ENCODE measurements around the gene NELL1.

Gene NELL1

DNA sequence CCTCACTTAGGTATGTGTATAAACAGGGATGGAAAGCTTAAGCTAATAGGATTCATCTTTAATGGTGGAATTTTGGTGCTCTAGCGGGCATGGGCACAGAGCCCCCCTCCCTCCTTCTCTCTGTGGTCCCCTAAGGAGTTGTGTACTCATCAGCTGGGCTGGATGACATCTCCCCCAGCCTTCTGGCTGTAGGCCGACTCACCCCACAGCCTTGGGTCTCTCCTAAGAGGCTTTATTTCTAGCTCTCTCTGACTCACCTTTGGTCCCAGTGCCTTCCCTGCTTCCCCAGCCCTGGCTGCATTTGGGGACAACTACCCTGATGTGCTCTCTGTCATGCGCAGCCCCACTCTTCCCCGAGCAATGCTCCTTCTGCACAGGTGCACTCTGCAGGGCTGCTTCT is 43.1 kb upstream of the NELL1 start:
- H3K23ac ChIP-seq (ENCODE audit: low read length in 2 of 2): no peak overlapping the region
- WGBS: 54% methylated on average over 4 of the region's 4 CpGs
- H2BK15ac ChIP-seq (ENCODE audit: low read depth, poor library complexity, severe bottlenecking): no peak overlapping the region
- H3K27me3 ChIP-seq (ENCODE audit: control insufficient read depth in 1 of 2, insufficient read depth in 1 of 2, low read length in 2 of 2): peaks cover 0 to 11% of the 10 kb centered on the region in 2 experiments
- no peak overlapping the region for H2BK12ac ChIP-seq (ENCODE audit: low read length in 2 of 2)
- no peak overlapping the region for H3K14ac ChIP-seq (ENCODE audit: low read length in 2 of 2)
- H3K9ac ChIP-seq (ENCODE audit: low read length): no peak overlapping the region
- H3K79me1 ChIP-seq (replicated peaks; ENCODE audit: low read length, poor library complexity, severe bottlenecking): no peaks in the 10 kb centered on the region
- H2AFZ ChIP-seq (ENCODE audit: low read depth, low read length): no peak overlapping the region
- no peaks in the 10 kb centered on the region for H3K36me3 ChIP-seq (ENCODE audit: control insufficient read depth in 1 of 2, insufficient read depth in 2 of 2, low read depth in 1 of 2, low read length in 2 of 2)
- H4K8ac ChIP-seq (ENCODE audit: low read length): no peak overlapping the region
- no peak overlapping the region for H2AK5ac ChIP-seq (ENCODE audit: low read length, severe bottlenecking)
- H3K18ac ChIP-seq (ENCODE audit: low read depth in 1 of 2, low read length in 2 of 2): no peak overlapping the region
- no peak overlapping the region for H3K4me3 ChIP-seq (ENCODE audit: insufficient read depth in 1 of 2, low read depth in 1 of 2, low read length in 2 of 2)
- no peak overlapping the region for H3K27ac ChIP-seq (ENCODE audit: low read length, poor library complexity, severe bottlenecking)
- no peaks in the 10 kb centered on the region for H3K4me1 ChIP-seq (ENCODE audit: control insufficient read depth, insufficient read depth, low read depth, low read length)
- H3K4me2 ChIP-seq (ENCODE audit: low read length, poor library complexity, severe bottlenecking): no peak overlapping the region
- H4K91ac ChIP-seq (ENCODE audit: low read length): no peak overlapping the region
- H2BK120ac ChIP-seq (ENCODE audit: low read depth, low read length): no peak overlapping the region
- no peak overlapping the region for H3K4ac ChIP-seq (ENCODE audit: low read depth in 1 of 2, low read length in 2 of 2)
- no peaks in the 10 kb centered on the region for H3K9me3 ChIP-seq (ENCODE audit: control insufficient read depth, low read length)
- no peak overlapping the region for H2BK5ac ChIP-seq (ENCODE audit: low read depth, low read length, poor library complexity, severe bottlenecking)
- DNase-seq: no peak

DNA sequence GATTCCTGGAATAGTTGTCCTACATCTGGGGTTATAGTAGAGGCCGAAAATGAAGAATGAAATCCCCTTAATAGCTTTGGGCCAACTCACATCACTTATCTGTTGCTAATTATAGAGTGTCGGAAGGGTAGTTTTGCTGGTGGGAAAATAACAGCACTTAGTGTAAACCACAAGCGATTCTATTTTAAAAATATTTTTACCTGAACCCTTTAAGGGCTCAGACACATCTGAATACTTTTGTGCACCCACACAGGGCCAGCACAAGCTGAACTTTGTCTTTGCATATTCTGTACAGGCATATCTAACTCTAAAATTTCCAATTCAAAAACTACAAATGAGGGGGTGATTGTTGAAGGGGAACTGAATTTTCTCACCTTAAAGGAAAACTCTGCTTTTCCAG is 42.4 kb upstream of the NELL1 start:
- no peak overlapping the region for H3K4me2 ChIP-seq (ENCODE audit: low read length, poor library complexity, severe bottlenecking)
- no peak overlapping the region for H3K4ac ChIP-seq (ENCODE audit: low read depth in 1 of 2, low read length in 2 of 2)
- peaks cover 0 to 11% of the 10 kb centered on the region in 2 experiments for H3K27me3 ChIP-seq (ENCODE audit: control insufficient read depth in 1 of 2, insufficient read depth in 1 of 2, low read length in 2 of 2)
- no peak overlapping the region for H3K14ac ChIP-seq (ENCODE audit: low read length in 2 of 2)
- no peak overlapping the region for H3K18ac ChIP-seq (ENCODE audit: low read depth in 1 of 2, low read length in 2 of 2)
- DNase-seq: no peak
- WGBS: no CpG with 5 or more reads among the region's 3 CpGs
- no peak overlapping the region for H2AK5ac ChIP-seq (ENCODE audit: low read length, severe bottlenecking)
- H3K36me3 ChIP-seq (ENCODE audit: control insufficient read depth in 1 of 2, insufficient read depth in 2 of 2, low read depth in 1 of 2, low read length in 2 of 2): no peaks in the 10 kb centered on the region
- H3K23ac ChIP-seq (ENCODE audit: low read length in 2 of 2): no peak overlapping the region
- H2BK12ac ChIP-seq (ENCODE audit: low read length in 2 of 2): no peak overlapping the region
- H3K4me3 ChIP-seq (ENCODE audit: insufficient read depth in 1 of 2, low read depth in 1 of 2, low read length in 2 of 2): no peak overlapping the region
- H4K8ac ChIP-seq (ENCODE audit: low read length): no peak overlapping the region
- no peak overlapping the region for H3K9ac ChIP-seq (ENCODE audit: low read length)
- H4K91ac ChIP-seq (ENCODE audit: low read length): no peak overlapping the region
- H3K27ac ChIP-seq (ENCODE audit: low read length, poor library complexity, severe bottlenecking): no peak overlapping the region
- no peak overlapping the region for H2BK5ac ChIP-seq (ENCODE audit: low read depth, low read length, poor library complexity, severe bottlenecking)
- H3K4me1 ChIP-seq (ENCODE audit: control insufficient read depth, insufficient read depth, low read depth, low read length): no peaks in the 10 kb centered on the region
- H3K9me3 ChIP-seq (ENCODE audit: control insufficient read depth, low read length): no peaks in the 10 kb centered on the region
- H3K79me1 ChIP-seq (replicated peaks; ENCODE audit: low read length, poor library complexity, severe bottlenecking): no peaks in the 10 kb centered on the region
- H2AFZ ChIP-seq (ENCODE audit: low read depth, low read length): no peak overlapping the region
- no peak overlapping the region for H2BK120ac ChIP-seq (ENCODE audit: low read depth, low read length)
- no peak overlapping the region for H2BK15ac ChIP-seq (ENCODE audit: low read depth, poor library complexity, severe bottlenecking)

DNA sequence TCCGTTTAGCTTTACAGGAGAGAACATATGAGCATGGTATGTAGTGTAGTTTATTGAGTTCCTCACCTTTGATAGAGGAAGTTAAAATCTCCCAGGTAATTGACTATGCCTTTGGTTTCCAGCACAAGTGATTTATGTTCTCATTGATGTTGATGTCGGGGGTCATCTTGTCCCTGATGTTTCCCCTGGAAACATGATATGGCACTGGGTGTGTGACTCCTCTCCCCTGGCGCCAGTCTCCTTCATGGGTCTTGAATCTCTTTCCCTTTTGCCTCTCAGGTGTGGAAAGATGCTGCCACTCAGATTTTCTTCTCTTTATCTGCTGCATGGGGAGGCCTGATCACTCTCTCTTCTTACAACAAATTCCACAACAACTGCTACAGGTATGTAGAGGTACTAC is 41.7 kb upstream of the NELL1 start:
- Histone ChIP-seq H3K9me3 (ENCODE audit: control insufficient read depth, low read length) (no peaks in the 10 kb centered on the region), H3K79me1 (replicated peaks; ENCODE audit: low read length, poor library complexity, severe bottlenecking) (no peaks in the 10 kb centered on the region), H3K27me3 (ENCODE audit: control insufficient read depth in 1 of 2, insufficient read depth in 1 of 2, low read length in 2 of 2) (peaks cover 0 to 6% of the 10 kb centered on the region in 2 experiments), H2BK15ac (ENCODE audit: low read depth, poor library complexity, severe bottlenecking) (no peak overlapping the region), H4K8ac (ENCODE audit: low read length) (no peak overlapping the region), H3K23ac (ENCODE audit: low read length in 2 of 2) (no peak overlapping the region), H3K4me3 (ENCODE audit: insufficient read depth in 1 of 2, low read depth in 1 of 2, low read length in 2 of 2) (no peak overlapping the region), H2AK5ac (ENCODE audit: low read length, severe bottlenecking) (no peak overlapping the region), H2BK5ac (ENCODE audit: low read depth, low read length, poor library complexity, severe bottlenecking) (no peak overlapping the region), H3K18ac (ENCODE audit: low read depth in 1 of 2, low read length in 2 of 2) (no peak overlapping the region), H2BK120ac (ENCODE audit: low read depth, low read length) (no peak overlapping the region), H3K4me2 (ENCODE audit: low read length, poor library complexity, severe bottlenecking) (no peak overlapping the region), H3K4me1 (ENCODE audit: control insufficient read depth, insufficient read depth, low read depth, low read length) (no peaks in the 10 kb centered on the region), H2AFZ (ENCODE audit: low read depth, low read length) (no peak overlapping the region), H3K27ac (ENCODE audit: low read length, poor library complexity, severe bottlenecking) (no peak overlapping the region), H2BK12ac (ENCODE audit: low read length in 2 of 2) (no peak overlapping the region), H3K36me3 (ENCODE audit: control insufficient read depth in 1 of 2, insufficient read depth in 2 of 2, low read depth in 1 of 2, low read length in 2 of 2) (no peaks in the 10 kb centered on the region), H3K9ac (ENCODE audit: low read length) (no peak overlapping the region), H3K4ac (ENCODE audit: low read depth in 1 of 2, low read length in 2 of 2) (no peak overlapping the region), H3K14ac (ENCODE audit: low read length in 2 of 2) (no peak overlapping the region), H4K91ac (ENCODE audit: low read length) (no peak overlapping the region)
- no peak for DNase-seq
- 88% methylated on average over 3 of the region's 3 CpGs for WGBS

DNA sequence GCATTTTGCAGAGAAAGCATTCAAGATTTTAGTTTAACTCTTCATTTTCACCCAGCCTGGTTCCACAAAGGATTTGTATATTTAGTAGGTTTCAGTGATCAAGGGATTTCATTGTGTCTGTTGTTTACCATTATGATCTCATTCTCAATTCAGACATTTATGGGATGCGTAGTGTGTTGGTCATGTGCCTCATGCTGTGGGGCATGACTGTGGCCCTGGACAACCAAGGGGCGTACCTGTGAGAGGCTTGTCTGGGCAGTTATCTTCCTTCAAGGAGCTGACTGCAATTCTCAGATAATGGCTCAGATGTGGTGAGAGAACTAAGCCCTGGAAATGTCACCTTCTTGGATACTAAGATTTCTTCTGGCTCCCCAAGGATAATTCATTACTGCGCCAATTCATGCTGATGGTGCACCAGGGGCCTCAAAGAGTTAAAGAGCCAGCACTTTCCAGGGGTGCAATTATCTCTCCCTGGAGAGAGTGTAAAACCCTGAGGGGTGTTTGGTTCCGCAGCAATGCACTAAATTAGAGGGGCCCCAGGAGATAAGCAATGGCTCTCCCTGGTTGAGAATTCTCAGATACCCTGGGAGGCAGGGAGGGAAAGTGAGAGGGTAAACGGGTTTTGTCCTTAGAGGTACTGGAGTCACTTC is 37.7 kb upstream of the NELL1 start:
- H3K4ac ChIP-seq (ENCODE audit: low read depth in 1 of 2, low read length in 2 of 2): no peak overlapping the region
- H2AK5ac ChIP-seq (ENCODE audit: low read length, severe bottlenecking): no peak overlapping the region
- DNase-seq: no peak
- H3K9me3 ChIP-seq (ENCODE audit: control insufficient read depth, low read length): no peaks in the 10 kb centered on the region
- no peak overlapping the region for H4K8ac ChIP-seq (ENCODE audit: low read length)
- H2BK15ac ChIP-seq (ENCODE audit: low read depth, poor library complexity, severe bottlenecking): no peak overlapping the region
- H3K36me3 ChIP-seq (ENCODE audit: control insufficient read depth in 1 of 2, insufficient read depth in 2 of 2, low read depth in 1 of 2, low read length in 2 of 2): no peaks in the 10 kb centered on the region
- no peak overlapping the region for H3K14ac ChIP-seq (ENCODE audit: low read length in 2 of 2)
- no peaks in the 10 kb centered on the region for H3K4me1 ChIP-seq (ENCODE audit: control insufficient read depth, insufficient read depth, low read depth, low read length)
- H3K4me2 ChIP-seq (ENCODE audit: low read length, poor library complexity, severe bottlenecking): no peak overlapping the region
- H3K79me1 ChIP-seq (replicated peaks; ENCODE audit: low read length, poor library complexity, severe bottlenecking): no peaks in the 10 kb centered on the region
- WGBS: 39% methylated on average over 5 of the region's 5 CpGs
- no peak overlapping the region for H3K27ac ChIP-seq (ENCODE audit: low read length, poor library complexity, severe bottlenecking)
- no peak overlapping the region for H3K4me3 ChIP-seq (ENCODE audit: insufficient read depth in 1 of 2, low read depth in 1 of 2, low read length in 2 of 2)
- H2AFZ ChIP-seq (ENCODE audit: low read depth, low read length): no peak overlapping the region
- H3K23ac ChIP-seq (ENCODE audit: low read length in 2 of 2): no peak overlapping the region
- no peak overlapping the region for H2BK120ac ChIP-seq (ENCODE audit: low read depth, low read length)
- H3K27me3 ChIP-seq (ENCODE audit: control insufficient read depth in 1 of 2, insufficient read depth in 1 of 2, low read length in 2 of 2): peaks cover 0 to 5% of the 10 kb centered on the region in 2 experiments
- H2BK5ac ChIP-seq (ENCODE audit: low read depth, low read length, poor library complexity, severe bottlenecking): no peak overlapping the region
- H3K9ac ChIP-seq (ENCODE audit: low read length): no peak overlapping the region
- no peak overlapping the region for H3K18ac ChIP-seq (ENCODE audit: low read depth in 1 of 2, low read length in 2 of 2)
- H2BK12ac ChIP-seq (ENCODE audit: low read length in 2 of 2): no peak overlapping the region
- H4K91ac ChIP-seq (ENCODE audit: low read length): no peak overlapping the region

Measured in mesenchymal stem cell (in vitro differentiated cells and primary cell).